PC-9 (cell line): Measurements from ENCODE around the gene ATP5MC2.

Experiments used
- CTCF ChIP-seq: fragments of 200-600 bp; sonication (generic); conservative IDR thresholded peaks from 2 replicates; pipeline ENCODE4 v1.6.1; 2017; ENCODE audit warnings: mixed run types, antibody characterized with exemption, mild to moderate bottlenecking, moderate library complexity
- EZH2 ChIP-seq: fragments of 200-600 bp; sonication (generic); IDR thresholded peaks from 2 replicates; pipeline ENCODE4 v1.8.0; 2017; ENCODE audit warnings: antibody characterized with exemption, low read depth

GRCh38 chr12:53627919-53628318 lies 48.0 kb downstream of the ATP5MC2 start:
- TF ChIP-seq CTCF = no peak
- TF ChIP-seq EZH2 = no peak
